Measurements from ENCODE around the gene ABCC5.

Gene ABCC5

DNA sequence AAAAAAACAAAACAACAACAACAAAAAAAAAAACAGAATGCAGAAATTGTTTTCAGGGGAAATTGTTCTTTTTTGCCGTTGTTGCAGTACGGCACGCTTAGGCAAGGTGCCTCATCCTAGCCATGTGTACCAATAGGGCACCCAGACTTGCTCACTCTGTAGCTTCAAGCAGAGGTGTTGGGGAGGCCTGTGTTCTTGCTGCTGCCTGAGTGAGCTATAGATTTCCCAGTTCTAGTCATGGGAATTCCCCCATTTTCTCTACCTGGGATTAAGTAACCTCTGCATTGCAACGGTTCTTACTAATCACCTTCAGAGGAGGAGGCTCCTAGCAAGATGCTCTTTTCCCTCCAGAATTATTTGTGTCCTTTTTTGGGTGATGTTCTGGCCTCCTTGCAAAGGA is 120.1 kb downstream of the ABCC5 start:
- Histone ChIP-seq H3K27me3 (ENCODE audit: control insufficient read depth, insufficient read depth, low read length, poor library complexity, severe bottlenecking) (no peaks in the 10 kb centered on the region), H3K27ac (ENCODE audit: insufficient read depth, low read depth, low read length, poor library complexity, severe bottlenecking) (no peak overlapping the region), H3K36me3 (ENCODE audit: control insufficient read depth, insufficient read depth, low read length) (no peaks in the 10 kb centered on the region), H3K4me3 (ENCODE audit: insufficient read depth, low read depth, low read length) (no peak overlapping the region), H3K9me3 (ENCODE audit: control insufficient read depth, low read length) (no peaks in the 10 kb centered on the region), H3K4me1 (ENCODE audit: control insufficient read depth, insufficient read depth, low read length) (no peaks in the 10 kb centered on the region)
- WGBS, 2 experiments = 91 to 95% methylated on average over 4 of the region's 4 CpGs

DNA sequence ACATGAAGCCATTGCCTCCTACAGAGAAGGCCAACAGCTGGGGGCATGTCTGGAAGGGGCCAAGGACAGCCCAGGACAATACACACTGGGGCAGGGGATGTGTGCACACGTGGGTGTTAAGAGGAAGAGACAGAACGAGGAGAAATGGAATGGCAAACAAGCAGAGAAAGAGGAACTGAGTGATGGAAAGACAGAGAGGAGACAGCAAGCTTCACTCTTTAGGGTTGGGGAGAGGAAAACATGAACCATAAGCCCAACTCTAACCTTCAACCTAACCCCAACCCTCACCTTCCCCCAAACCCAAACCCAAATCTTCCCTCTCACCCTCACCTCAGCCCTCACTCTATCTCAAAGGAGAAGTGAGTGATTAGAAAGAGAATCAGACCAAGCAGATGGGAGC is 121.1 kb downstream of the ABCC5 start:
- Histone ChIP-seq H3K9me3 (ENCODE audit: control insufficient read depth, low read length) (no peaks in the 10 kb centered on the region), H3K27me3 (ENCODE audit: control insufficient read depth, insufficient read depth, low read length, poor library complexity, severe bottlenecking) (no peaks in the 10 kb centered on the region), H3K27ac (ENCODE audit: insufficient read depth, low read depth, low read length, poor library complexity, severe bottlenecking) (no peak overlapping the region), H3K36me3 (ENCODE audit: control insufficient read depth, insufficient read depth, low read length) (no peaks in the 10 kb centered on the region), H3K4me1 (ENCODE audit: control insufficient read depth, insufficient read depth, low read length) (no peaks in the 10 kb centered on the region), H3K4me3 (ENCODE audit: insufficient read depth, low read depth, low read length) (no peak overlapping the region)
- WGBS, 2 experiments = 82 to 88% methylated on average over 2 of the region's 2 CpGs

DNA sequence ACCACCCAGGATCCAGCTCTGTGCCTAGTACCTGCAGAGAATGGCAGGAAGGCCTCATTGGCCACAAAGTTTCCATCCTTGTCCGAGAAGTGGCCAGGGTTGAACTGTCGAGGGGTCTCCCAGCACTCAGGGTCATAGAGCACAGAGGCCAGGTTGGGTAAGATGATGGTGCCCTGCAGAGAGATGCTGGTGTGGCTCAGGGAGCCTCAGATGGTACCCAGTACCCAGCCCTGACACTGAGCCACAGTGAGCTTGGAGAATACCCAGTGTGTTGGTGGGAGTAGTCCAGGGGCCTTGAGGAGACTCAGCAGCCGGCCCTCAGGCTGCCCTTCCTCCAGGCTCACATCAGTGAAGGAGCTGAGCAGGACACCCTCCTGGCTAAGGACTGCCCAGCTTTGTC is 121.5 kb downstream of the ABCC5 start:
- no peaks in the 10 kb centered on the region for H3K36me3 ChIP-seq (ENCODE audit: control insufficient read depth, insufficient read depth, low read length)
- H3K27me3 ChIP-seq (ENCODE audit: control insufficient read depth, insufficient read depth, low read length, poor library complexity, severe bottlenecking) = no peaks in the 10 kb centered on the region
- H3K9me3 ChIP-seq (ENCODE audit: control insufficient read depth, low read length) = no peaks in the 10 kb centered on the region
- no peaks in the 10 kb centered on the region for H3K4me1 ChIP-seq (ENCODE audit: control insufficient read depth, insufficient read depth, low read length)
- WGBS, 2 experiments = 84 to 89% methylated on average over 3 of the region's 3 CpGs
- H3K4me3 ChIP-seq (ENCODE audit: insufficient read depth, low read depth, low read length) = no peak overlapping the region
- H3K27ac ChIP-seq (ENCODE audit: insufficient read depth, low read depth, low read length, poor library complexity, severe bottlenecking) = no peak overlapping the region

DNA sequence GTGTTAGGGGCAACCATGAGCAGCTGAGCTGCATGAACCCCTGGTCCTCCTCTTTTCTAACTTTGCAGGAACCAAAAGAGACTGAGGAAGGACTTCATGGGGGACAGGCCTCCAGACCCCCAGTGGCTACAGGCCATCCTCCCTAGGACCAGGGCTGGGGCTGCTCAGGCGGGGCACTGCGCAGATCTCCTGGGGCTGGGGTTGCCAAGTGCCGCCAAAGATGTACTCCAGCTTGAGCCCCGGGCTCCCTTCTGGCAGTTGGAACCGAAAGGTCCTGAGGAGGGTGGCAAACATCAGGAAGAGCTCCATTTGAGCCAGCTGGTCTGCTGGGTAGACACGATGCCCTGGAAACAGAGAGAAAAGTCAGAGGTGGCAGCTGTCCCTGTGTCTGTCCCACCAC is 121.9 kb downstream of the ABCC5 start:
- WGBS, 2 experiments = 94 to 96% methylated on average over 6 of the region's 6 CpGs
- Histone ChIP-seq H3K27ac (ENCODE audit: insufficient read depth, low read depth, low read length, poor library complexity, severe bottlenecking) (no peak overlapping the region), H3K4me1 (ENCODE audit: control insufficient read depth, insufficient read depth, low read length) (no peaks in the 10 kb centered on the region), H3K4me3 (ENCODE audit: insufficient read depth, low read depth, low read length) (no peak overlapping the region), H3K36me3 (ENCODE audit: control insufficient read depth, insufficient read depth, low read length) (no peaks in the 10 kb centered on the region), H3K9me3 (ENCODE audit: control insufficient read depth, low read length) (no peaks in the 10 kb centered on the region), H3K27me3 (ENCODE audit: control insufficient read depth, insufficient read depth, low read length, poor library complexity, severe bottlenecking) (no peaks in the 10 kb centered on the region)

DNA sequence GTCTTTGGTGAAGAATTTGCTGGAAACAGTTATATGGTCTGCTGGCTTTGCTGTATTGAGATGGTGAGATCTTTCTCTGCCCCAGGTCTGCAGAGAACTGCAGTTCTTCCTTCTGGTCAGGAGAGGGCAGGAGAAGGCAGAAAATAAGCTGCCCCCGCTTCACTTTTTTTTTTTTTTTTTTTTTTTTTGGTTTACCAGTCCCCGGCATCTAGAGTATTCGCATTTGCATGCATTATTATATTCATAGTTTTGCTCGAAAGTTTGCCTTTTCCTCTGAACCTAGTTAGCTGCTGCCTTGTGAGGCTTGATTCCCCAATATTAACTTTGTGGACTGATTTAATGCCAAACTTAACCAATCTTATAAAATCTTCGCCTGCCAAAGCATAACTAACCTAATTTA is 122.4 kb downstream of the ABCC5 start:
- Histone ChIP-seq H3K36me3 (ENCODE audit: control insufficient read depth, insufficient read depth, low read length) (no peaks in the 10 kb centered on the region), H3K4me1 (ENCODE audit: control insufficient read depth, insufficient read depth, low read length) (no peaks in the 10 kb centered on the region), H3K9me3 (ENCODE audit: control insufficient read depth, low read length) (no peaks in the 10 kb centered on the region), H3K27ac (ENCODE audit: insufficient read depth, low read depth, low read length, poor library complexity, severe bottlenecking) (no peak overlapping the region), H3K27me3 (ENCODE audit: control insufficient read depth, insufficient read depth, low read length, poor library complexity, severe bottlenecking) (no peaks in the 10 kb centered on the region), H3K4me3 (ENCODE audit: insufficient read depth, low read depth, low read length) (no peak overlapping the region)
- whole genome bisulfite sequencing, 2 experiments = 29 to 33% methylated on average over 5 of the region's 5 CpGs

DNA sequence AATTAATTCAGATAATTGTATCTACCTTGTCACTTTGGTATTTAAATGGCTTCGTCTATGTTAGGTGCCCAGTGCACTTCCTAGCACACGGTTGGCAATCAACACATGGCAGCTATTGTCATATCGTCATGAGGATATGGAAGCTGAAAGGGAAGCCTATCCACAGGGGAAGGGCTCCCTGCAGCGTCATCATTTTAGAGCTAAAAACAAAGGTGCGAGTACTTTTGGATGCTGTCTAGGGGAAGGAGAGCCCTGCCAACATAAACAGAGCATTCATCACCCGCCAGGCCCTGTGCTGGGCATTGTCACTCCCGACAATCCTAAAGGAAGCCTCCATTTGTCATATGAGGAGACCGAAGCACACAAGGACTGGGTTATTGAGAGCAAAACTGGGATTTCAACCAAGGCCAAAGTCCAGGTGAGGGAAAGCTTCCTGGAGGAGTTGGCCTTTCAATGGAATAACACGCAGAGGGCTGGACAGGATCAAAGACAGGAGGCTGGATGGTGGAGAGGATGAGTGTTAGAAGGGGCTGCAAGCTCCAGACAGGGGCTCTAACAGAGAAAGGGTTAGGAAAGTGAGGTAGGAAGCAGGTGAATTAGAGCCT is 125.0 kb downstream of the ABCC5 start:
- peaks cover 8% of the 10 kb centered on the region for H3K27me3 ChIP-seq (ENCODE audit: control insufficient read depth, insufficient read depth, low read length, poor library complexity, severe bottlenecking)
- 88 to 91% methylated on average over 9 of the region's 9 CpGs for WGBS, 2 experiments
- no peaks in the 10 kb centered on the region for H3K4me1 ChIP-seq (ENCODE audit: control insufficient read depth, insufficient read depth, low read length)
- H3K27ac ChIP-seq (ENCODE audit: insufficient read depth, low read depth, low read length, poor library complexity, severe bottlenecking) = no peak overlapping the region
- H3K4me3 ChIP-seq (ENCODE audit: insufficient read depth, low read depth, low read length) = no peak overlapping the region
- no peaks in the 10 kb centered on the region for H3K9me3 ChIP-seq (ENCODE audit: control insufficient read depth, low read length)
- no peaks in the 10 kb centered on the region for H3K36me3 ChIP-seq (ENCODE audit: control insufficient read depth, insufficient read depth, low read length)

DNA sequence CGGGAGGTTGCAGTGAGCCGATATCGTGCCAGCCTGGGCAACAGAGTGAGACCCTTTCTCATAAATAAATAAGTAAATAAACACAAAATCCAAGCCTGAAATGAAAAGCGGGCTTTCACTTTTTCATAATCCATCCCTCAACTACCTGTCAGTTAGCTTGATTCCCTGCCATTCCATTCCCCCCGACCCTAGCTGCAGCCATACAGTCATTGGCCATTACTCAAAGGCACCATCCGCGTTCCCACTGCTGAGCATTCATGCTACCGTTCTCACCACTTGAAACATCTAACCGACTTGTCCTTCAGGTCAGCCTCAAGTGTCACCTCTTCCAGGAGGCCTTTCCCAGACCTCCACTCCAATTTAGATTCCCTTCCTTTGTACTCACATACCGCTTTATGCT is 131.9 kb downstream of the ABCC5 start:
- Histone ChIP-seq H3K36me3 (ENCODE audit: control insufficient read depth, insufficient read depth, low read length) (no peaks in the 10 kb centered on the region), H3K9me3 (ENCODE audit: control insufficient read depth, low read length) (no peaks in the 10 kb centered on the region), H3K27ac (ENCODE audit: insufficient read depth, low read depth, low read length, poor library complexity, severe bottlenecking) (no peak overlapping the region), H3K27me3 (ENCODE audit: control insufficient read depth, insufficient read depth, low read length, poor library complexity, severe bottlenecking) (peaks cover 8% of the 10 kb centered on the region), H3K4me3 (ENCODE audit: insufficient read depth, low read depth, low read length) (no peak overlapping the region), H3K4me1 (ENCODE audit: control insufficient read depth, insufficient read depth, low read length) (peaks cover 4% of the 10 kb centered on the region)
- 92 to 94% methylated on average over 10 of the region's 10 CpGs for WGBS, 2 experiments

DNA sequence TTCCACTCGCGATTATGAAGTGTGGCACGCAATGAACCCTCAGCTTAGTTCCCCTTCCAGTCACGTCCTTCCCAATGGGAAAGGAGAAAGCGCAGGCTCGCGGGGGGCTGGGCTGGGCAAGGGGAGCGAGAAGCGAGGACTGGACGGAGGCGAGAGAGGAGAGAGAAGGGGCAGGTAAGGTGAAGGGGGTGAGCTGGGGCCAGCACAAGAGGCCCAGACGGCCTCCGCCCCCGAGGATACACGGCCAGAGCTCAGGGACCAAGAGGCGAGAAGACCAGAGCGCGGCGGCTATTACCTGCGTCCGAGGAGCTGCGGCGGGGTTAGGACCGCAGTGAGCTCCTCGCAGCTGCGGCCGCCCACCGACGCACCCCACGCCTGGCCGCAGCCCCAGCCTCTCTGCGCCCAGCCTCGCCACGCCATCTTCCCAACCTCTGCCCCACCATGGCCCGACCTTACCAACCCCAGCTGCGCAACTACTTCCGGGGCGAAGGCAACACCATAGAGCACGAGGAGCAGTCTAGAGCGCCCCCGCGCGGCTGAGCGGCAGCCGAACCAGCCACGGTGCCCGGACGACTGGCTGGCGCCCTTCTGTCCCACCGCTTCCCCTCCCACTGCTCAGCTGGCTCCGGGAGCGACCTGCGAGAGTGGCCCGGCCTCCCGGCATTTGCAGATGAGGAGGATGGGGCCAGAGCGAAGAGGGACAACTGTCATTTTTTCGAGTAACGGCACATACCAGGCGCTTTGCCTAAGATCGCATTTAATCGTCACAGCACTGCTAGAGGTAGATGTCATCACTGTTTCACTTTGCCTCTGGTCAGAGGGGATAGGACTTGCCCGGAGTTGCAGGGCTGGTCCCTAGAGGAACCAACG is 133.0 kb downstream of the ABCC5 start, which contains the start of gene PARL:
Gene PARL (minus strand): TSS at position 454 of the 870 bp plus-strand sequence. CDS start 34 bp downstream, at position 420.
- H3K9me3 ChIP-seq (ENCODE audit: control insufficient read depth, low read length) = no peaks in the 10 kb centered on the region
- H3K27ac ChIP-seq (ENCODE audit: insufficient read depth, low read depth, low read length, poor library complexity, severe bottlenecking) = no peak within 1 kb of the TSS
- H3K27me3 ChIP-seq (ENCODE audit: control insufficient read depth, insufficient read depth, low read length, poor library complexity, severe bottlenecking) = peaks cover 3% of the 10 kb centered on the region
- H3K4me3 ChIP-seq (ENCODE audit: insufficient read depth, low read depth, low read length) = peak within 1 kb of the TSS; percentile 91
- no peaks in the 10 kb centered on the region for H3K36me3 ChIP-seq (ENCODE audit: control insufficient read depth, insufficient read depth, low read length)
- peaks cover 4% of the 10 kb centered on the region for H3K4me1 ChIP-seq (ENCODE audit: control insufficient read depth, insufficient read depth, low read length)
- 1% methylated on average over 63 of the region's 63 CpGs for WGBS, 2 experiments

DNA sequence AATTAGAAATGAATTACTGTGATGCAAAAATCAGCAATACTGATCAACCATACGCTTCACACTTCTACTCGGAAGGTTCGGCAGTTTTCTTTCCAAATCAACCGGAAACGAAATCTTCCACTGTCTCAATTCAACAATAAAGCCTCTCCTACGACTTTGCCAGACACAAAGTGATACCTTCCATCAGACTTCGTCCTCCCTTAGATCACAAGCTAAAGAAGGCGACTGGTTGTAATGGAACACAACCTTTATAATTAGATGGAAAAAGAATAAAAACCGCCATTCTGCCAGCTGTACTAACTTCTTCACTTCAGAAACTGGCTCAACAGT is 133.6 kb downstream of the ABCC5 start:
- Histone ChIP-seq H3K36me3 (ENCODE audit: control insufficient read depth, insufficient read depth, low read length) (no peaks in the 10 kb centered on the region), H3K9me3 (ENCODE audit: control insufficient read depth, low read length) (no peaks in the 10 kb centered on the region), H3K4me1 (ENCODE audit: control insufficient read depth, insufficient read depth, low read length) (peaks cover 4% of the 10 kb centered on the region), H3K27ac (ENCODE audit: insufficient read depth, low read depth, low read length, poor library complexity, severe bottlenecking) (no peak overlapping the region), H3K27me3 (ENCODE audit: control insufficient read depth, insufficient read depth, low read length, poor library complexity, severe bottlenecking) (peaks cover 3% of the 10 kb centered on the region), H3K4me3 (ENCODE audit: insufficient read depth, low read depth, low read length) (peak overlapping the region; percentile 91)
- WGBS, 2 experiments = 5 to 6% methylated on average over 9 of the region's 9 CpGs

DNA sequence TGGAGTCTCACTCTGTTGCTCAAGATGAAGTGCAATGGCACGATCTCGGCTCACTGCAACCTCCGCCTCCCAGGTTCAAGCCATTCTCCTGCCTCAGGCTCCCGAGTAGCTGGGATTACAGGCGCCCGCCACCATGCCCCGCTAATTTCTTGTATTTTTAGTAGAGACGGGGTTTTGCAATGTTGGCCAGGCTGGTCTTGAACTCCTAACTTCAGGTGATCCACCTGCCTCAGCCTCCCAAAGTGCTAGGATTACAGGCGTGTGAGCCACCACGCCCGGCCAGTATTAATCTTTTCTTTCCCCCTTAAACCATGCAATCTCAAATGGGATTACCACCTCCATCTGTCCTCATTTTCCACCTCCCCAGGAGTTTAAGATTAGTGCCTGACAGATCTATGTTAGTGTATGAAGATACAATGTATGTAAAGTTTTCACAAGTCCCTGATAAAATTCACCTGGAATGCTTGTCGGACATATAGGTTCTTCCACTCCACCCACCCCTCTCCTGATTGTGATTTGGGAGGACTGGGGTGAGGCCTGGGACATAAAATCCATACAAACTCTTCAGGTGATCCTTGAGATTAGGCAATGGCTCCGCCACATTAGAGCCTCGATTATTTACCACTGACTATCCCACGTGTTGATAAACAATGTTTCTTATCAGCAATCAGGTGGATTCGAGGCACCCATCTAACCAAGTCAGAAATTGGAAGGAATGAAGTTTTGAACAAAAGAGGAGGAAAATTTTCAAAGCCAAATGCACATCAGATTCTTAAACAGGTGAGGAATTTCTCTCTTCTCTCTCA is 134.2 kb downstream of the ABCC5 start:
- Histone ChIP-seq H3K27ac (ENCODE audit: insufficient read depth, low read depth, low read length, poor library complexity, severe bottlenecking) (no peak overlapping the region), H3K4me1 (ENCODE audit: control insufficient read depth, insufficient read depth, low read length) (peaks cover 4% of the 10 kb centered on the region), H3K36me3 (ENCODE audit: control insufficient read depth, insufficient read depth, low read length) (no peaks in the 10 kb centered on the region), H3K9me3 (ENCODE audit: control insufficient read depth, low read length) (no peaks in the 10 kb centered on the region), H3K27me3 (ENCODE audit: control insufficient read depth, insufficient read depth, low read length, poor library complexity, severe bottlenecking) (peaks cover 3% of the 10 kb centered on the region), H3K4me3 (ENCODE audit: insufficient read depth, low read depth, low read length) (peak overlapping the region; percentile 91)
- WGBS, 2 experiments = 76 to 80% methylated on average over 16 of the region's 16 CpGs
